ENCODE results near the gene AJAP1. TPM values are rescaled to one million over a fixed set of nuclear protein-coding genes. Genes with fewer than 3 reads are reported as not detected.

Gene AJAP1, protein sequence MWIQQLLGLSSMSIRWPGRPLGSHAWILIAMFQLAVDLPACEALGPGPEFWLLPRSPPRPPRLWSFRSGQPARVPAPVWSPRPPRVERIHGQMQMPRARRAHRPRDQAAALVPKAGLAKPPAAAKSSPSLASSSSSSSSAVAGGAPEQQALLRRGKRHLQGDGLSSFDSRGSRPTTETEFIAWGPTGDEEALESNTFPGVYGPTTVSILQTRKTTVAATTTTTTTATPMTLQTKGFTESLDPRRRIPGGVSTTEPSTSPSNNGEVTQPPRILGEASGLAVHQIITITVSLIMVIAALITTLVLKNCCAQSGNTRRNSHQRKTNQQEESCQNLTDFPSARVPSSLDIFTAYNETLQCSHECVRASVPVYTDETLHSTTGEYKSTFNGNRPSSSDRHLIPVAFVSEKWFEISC
- 0.14 TPM in 1 of 2 replicates, not detected in the other for total RNA-seq

DNA sequence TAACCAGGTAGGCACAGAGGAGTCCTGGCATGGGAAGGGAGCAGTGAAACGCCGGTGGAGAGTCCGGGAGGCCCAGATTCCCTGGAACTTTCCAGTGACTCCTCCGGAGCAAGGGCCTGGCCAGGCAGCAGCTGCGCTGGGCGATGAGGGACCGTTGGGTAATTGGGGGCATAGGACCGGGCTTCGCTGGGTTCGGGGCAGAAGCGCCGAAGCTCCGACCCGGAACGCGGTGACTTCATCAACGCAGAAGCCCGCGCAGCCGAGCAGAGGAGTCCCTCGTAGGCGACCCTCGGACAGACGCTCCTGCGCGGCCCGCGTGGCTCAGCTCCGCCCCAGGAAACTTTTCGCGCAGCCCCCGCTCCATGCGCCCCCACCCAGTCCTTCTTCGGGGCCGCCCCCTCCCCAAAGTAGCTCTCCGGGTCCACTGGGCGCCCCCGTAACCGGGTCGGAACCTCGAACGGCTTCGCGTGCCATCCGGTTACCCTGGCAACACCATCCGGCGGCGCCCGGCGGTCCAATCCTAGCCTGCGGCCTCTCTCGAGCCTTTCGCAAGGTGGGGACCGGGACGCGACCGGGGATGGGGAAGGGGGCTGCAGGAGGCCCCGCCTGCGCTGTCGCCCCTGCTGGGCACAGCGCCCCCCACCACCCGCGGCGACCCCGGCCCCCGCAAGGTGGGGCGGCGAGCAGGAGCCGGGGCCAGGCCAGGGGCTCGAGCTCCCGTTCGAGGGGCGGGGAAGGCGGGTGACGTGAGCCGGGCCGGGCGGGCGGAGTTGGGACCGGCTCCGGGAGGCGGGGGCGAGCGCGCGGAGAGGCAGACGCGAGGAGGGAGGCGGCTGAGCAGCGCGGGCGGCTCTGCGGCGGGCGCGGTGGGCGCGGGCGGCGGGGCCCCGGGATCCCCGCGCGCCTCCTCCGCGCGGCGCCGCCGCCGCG lies at the start of gene AJAP1:
AJAP1 (plus strand) TSS at position 814 of the 930 bp plus-strand sequence. CDS start 817 bp downstream, outside the sequence.

